GM19455 (cell line): ENCODE results near the gene DCDC2C.
"Not testable (repeated sequence)": the region's sequence is repeated elsewhere in the genome, so short reads cannot be mapped to it uniquely, and the experiment has no call there.

Experiments used
- ATAC-seq: cut with Tn5 transposase; IDR thresholded peaks from one replicate; pipeline ENCODE4 v1.9.1; 2021; ENCODE audit not compliant: unreplicated experiment

The DCDC2C gene, protein sequence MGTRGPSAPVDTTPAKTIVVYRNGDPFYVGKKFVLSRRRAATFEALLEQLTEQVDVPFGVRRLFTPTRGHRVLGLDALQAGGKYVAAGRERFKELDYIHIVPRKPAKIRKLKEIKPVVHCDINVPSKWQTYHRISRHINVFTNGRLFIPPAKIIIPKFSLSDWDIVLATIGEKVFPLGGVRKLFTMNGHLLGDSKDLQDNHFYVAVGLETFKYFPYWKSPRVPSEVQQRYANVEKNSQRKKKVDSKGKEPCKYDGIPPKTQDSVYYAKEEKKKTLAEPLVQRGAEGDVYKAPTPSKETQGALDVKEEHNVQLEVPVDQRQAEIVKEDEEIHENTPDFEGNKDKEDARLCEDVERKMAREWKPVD

GRCh38 chr2:3703236-3703756 lies at the start of gene DCDC2C:
Gene DCDC2C (plus strand): TSS chr2:3703575. CDS start chr2:3703752, 177 bp downstream.
- no peak for ATAC-seq

GRCh38 chr2:3654011-3654410 lies 49.4 kb upstream of the DCDC2C start:
- no peak for ATAC-seq

DNA sequence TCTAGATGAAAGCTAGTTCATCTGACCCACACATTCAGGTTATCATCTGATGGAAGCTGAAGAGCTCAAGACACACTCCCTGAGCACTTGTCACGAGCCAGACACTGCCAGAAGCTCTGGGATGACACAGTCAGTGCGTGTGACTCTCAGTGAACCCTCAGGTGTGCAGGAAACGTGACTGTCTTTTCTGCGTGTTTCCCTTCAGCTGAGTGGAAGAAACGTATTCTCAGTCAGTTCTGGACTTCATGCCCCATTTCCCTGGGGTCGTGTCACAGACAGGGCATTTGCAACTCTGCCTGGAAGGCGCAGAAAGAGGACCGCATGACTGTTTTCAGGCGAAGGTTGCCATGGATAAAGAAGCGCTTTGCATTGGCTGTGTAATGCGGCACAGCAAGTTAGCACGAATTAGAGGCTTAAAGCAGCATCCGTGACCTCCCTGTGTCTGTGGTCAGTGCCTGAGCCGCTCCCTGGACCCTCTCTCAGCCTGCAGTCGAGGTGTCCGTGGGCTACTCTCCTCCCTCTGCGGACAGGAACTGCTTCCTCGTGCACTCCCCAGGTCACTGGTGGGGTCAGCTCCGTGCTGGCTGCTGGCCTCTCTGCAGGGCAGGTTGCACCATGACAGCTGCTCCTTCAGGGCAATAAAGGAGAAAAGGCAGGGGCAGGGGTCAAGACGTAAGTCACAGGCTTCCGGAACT lies 48.7 kb upstream of the DCDC2C start:
- no peak for ATAC-seq

- ATAC-seq, result no peak
Observed at GRCh38 chr2:3655871-3656761, 47.3 kb upstream of the DCDC2C start.

DNA sequence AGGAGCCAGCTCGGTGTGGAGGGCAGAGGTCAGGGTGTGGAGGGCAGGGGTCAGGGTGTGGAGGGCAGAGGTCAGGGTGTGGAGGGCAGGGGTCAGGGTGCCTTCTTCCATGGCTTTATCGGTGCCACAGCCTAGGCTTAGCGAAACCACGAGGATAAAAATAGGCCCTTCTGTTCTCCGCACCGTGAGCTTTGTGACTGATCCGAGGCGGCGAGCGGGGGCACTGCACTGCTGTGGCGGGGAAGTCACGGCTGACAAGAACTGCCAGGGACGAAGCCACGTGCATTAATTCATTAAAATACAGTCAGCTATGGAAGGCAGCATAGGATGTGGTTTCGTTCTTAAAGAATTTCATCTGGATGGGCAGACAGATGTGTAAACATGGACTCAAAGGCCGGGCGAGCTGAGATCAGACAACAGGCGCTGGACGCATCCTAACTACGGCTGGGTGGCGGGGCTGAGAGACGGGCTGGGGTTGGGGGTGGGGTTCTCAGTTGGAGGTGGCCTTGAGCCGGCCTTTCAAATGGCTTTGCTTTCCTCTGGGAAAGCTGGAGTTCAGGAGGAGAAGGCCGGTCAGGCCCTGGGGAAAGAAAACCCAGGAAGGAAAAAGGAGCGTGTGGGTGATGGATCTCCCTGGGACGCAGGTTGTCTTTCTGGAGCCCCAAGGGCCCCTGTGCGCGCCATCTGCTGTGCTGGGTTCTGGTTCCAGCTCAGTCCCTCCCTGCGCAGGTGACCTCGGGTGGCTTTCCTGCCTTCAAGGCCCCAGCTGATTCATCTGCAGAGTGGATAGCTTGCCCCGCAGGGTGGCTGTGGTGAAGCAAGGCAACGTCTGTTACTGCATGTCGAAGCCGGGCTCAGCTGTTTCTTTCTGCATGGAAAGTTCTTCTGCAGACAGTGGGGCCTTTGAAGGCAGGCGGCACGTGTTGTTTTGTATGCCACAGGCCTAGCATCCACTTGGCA lies 46.3 kb upstream of the DCDC2C start:
- ATAC-seq, result peak; percentile 34

DNA sequence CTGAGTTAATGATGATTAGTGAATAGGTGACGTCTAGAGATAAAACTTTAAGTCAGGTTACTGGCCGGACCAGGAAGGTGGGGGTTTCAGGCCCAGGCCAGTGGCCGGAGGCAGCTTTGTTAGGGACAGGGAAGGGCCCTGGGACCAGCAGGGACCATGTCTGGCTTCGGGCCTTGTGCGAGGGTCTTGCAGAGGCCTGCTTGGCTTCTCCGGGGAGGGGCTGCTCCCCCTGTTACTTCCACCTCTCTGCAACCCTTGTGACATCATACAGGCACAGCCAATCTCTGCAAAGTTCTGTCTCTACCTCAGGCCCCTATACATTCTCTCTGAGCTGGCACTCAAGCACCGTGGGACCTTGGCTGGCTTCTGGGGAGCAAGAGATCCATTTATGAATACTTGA lies 45.5 kb upstream of the DCDC2C start, which contains the start of gene ALLC:
ALLC (plus strand) TSS at position 320 of the 400 bp plus-strand sequence. CDS start 12,958 bp downstream, outside the sequence.
- no peak for ATAC-seq

DNA sequence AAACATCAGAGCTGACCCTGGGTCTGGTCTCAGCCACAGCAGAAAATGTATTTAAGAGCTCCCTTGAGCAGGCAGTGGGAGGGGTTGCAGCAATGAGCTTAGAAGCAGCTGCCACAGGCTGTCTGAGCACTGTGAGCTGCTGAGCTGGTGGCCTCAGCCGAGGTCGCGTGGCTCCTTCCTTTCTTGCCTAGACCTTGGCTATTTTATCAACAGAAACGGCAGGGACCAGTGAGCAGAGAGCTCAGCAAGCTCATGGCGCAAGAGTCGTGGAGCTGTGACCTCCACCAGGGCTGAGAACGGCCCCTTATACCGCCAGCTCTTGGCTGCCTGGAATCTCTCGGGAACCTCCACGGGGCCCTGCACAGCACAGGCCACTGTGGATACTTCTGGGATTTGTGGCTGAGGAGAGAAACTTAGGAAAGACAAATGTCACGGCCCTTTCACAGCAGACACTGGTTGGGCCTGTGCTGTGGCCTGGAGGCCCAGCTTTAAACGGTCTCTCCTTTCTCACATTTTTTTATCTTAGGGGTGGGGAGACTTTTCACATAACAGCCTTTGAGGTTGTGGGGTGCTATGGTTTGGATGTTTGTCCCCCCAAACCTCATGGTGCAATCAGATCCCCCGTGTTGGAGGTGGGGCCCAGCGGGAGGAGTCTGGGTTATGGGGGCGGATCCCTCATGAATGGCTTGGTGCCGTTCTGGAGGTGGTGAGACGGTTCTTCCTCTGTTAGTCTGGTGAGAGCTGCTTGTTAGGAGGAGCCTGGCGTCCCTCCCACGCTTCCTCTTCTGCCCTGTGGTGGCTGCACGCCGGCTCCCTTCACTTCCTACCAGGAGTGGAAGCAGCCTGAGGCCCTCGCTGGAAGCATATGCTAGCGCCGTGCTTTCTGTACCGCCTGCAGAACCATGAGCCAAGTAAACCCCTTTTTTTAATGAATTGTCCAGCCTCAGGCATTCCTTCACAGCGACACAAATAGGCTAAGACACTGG lies 43.6 kb upstream of the DCDC2C start:
- no peak for ATAC-seq

DNA sequence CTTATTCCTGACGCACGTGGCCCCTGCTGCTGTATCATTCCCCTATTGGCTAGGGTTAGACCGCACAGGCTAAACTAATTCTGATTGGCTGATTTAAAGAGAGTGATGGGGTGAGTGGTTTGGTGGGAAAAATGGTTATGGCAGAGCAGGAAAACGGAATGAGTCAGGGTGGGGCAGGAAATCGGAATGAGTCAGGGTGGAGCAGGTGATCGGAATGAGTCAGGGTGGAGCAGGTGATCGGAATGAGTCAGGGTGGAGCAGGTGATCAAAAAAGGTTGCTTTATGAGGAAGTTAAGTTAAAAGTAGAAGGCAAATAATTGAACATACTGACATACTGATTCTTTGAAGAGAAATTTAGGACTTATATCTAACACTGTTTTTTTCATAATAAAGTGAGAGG lies 42.7 kb upstream of the DCDC2C start:
- not testable (repeated sequence) for ATAC-seq

DNA sequence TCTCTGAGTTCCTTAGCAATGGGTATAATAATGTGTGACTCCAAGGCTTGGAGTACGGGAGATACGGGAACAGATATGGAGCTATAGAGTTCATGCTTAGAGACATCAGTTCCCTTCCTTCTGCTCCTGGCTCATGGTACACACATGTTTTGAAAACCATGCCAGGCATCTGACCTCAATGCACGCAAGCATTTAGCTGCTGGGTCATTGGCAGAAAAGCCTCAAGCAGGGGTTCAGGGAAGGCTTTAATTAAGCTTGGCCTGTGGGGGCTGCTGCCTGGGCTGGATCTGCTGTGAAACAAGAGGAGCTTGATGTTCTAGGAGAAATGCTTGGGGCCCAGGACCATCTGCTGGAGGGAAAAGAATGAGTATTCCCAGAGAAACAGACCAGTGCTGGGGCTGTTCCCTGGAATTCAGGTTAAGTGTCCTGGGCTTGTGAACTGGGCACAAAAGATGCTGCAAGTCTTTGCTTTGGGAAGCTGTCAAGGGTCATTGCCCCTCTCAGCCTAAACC lies 42.2 kb upstream of the DCDC2C start:
- ATAC-seq, result no peak

GRCh38 chr2:3662239-3662638 lies 41.1 kb upstream of the DCDC2C start:
- ATAC-seq, result no peak

DNA sequence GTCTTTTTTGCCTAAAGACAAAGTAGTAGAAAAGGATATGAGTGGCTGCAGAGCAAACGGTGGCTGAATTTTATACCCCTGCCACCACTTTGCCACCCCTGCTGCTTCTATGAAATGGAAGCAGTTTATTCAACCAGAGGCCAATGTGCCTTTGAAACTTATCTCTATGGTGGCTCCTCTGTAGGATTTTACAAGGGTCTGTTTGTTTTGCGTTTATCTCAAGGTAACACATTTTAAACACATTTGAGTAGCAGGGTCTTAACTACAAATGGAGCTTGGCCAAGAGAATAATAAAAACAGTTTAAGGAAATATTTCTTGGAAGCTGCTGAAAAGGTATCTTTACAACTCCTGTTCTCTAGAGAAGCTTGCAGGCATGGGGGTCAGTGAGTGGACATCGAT lies 39.3 kb upstream of the DCDC2C start:
- no peak for ATAC-seq

GRCh38 chr2:3664925-3665324 lies 38.5 kb upstream of the DCDC2C start:
- ATAC-seq, result no peak

GRCh38 chr2:3665886-3666612 lies 37.3 kb upstream of the DCDC2C start:
- ATAC-seq, result no peak

GRCh38 chr2:3666613-3666975 lies 36.8 kb upstream of the DCDC2C start:
- ATAC-seq, result no peak

GRCh38 chr2:3667151-3667631 lies 36.2 kb upstream of the DCDC2C start:
- ATAC-seq, result peak; percentile 84

DNA sequence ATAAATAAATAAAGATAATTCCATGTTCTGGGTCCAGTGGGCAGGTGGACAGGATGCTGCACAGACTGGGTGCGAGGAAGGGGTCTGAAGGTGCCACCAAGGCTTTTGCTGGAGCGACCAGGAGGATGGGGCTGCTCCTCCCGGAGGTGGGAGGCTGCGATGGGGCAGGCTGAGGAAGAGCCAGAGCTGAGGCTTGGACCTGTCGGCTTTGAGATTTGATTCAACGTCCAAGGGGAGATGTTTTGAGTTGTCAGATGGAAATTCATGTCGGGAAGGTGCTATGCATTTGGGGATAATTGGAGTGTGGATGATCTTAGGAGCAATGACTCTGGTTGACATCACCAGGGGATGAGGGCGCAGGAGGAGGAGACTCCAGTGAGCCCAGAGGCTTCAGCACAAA lies 33.7 kb upstream of the DCDC2C start:
- ATAC-seq, result no peak

- no peak for ATAC-seq
Observed at GRCh38 chr2:3670376-3670775, 33.0 kb upstream of the DCDC2C start.

- no peak for ATAC-seq
Observed at GRCh38 chr2:3670941-3671340, 32.4 kb upstream of the DCDC2C start.
